Glutamatergic neuron (in vitro differentiated cells): Measurements from ENCODE around the gene PGBD1. TPM values are rescaled to one million over a fixed set of nuclear protein-coding genes. Genes with fewer than 3 reads are reported as not detected.

ENCODE experiments used
- DNase-seq: peaks from one replicate; pipeline ENCODE4 v3.0.0; 2022
- H3K27ac Mint-ChIP-seq: one replicate; pipeline ENCODE4 v1.8.0; 2020; ENCODE audit warnings: mild to moderate bottlenecking, mixed read lengths, inconsistent platforms; ENCODE audit not compliant: unreplicated experiment
- H3K27me3 Mint-ChIP-seq: one replicate; pipeline ENCODE4 v1.8.0; 2020; ENCODE audit warnings: mild to moderate bottlenecking, moderate library complexity, mixed read lengths, inconsistent platforms; ENCODE audit not compliant: unreplicated experiment
- H3K36me3 Mint-ChIP-seq: one replicate; pipeline ENCODE4 v1.8.0; 2020; ENCODE audit warnings: mild to moderate bottlenecking, mixed read lengths, inconsistent platforms; ENCODE audit not compliant: unreplicated experiment
- H3K4me1 Mint-ChIP-seq: one replicate; pipeline ENCODE4 v1.8.0; 2020; ENCODE audit warnings: mild to moderate bottlenecking, low read depth, mixed read lengths, inconsistent platforms; ENCODE audit not compliant: unreplicated experiment
- H3K4me3 Mint-ChIP-seq: one replicate; pipeline ENCODE4 v1.8.0; 2020; ENCODE audit warnings: mild to moderate bottlenecking, mixed read lengths, inconsistent platforms; ENCODE audit not compliant: unreplicated experiment
- H3K9me3 Mint-ChIP-seq: one replicate; pipeline ENCODE4 v1.8.0; 2020; ENCODE audit warnings: mild to moderate bottlenecking, moderate library complexity, mixed read lengths, inconsistent platforms; ENCODE audit not compliant: unreplicated experiment
- total RNA-seq: library from RNA; stranded (reverse); fragmentation: NEBNext Ultra II Directional; extraction: Animal tissue kit (Norgen Biotek cat#: 25700); gene quantifications from one replicate; pipeline ENCODE4 v1.2.1, GENCODE V29; 2021; ENCODE audit not compliant: unreplicated experiment
- TF ChIP-seq, protein P1 (sequence below): fragments of 200-600 bp; sonication (generic); IDR thresholded peaks from one replicate; pipeline ENCODE4 v1.5.0; 2021; ENCODE audit not compliant: partially characterized antibody, unreplicated experiment

The PGBD1 gene
- total RNA-seq, 1 donor from 2014 or later: 18.1 TPM

GRCh38 chr6:28336284-28337120 is 55.1 kb downstream of the PGBD1 start:
- DNase-seq: no peak
- Mint-ChIP-seq H3K4me3 (no peak overlapping the region), H3K9me3 (peaks cover 2% of the 10 kb centered on the region), H3K36me3 (no peaks in the 10 kb centered on the region), H3K4me1 (peaks cover 12% of the 10 kb centered on the region), H3K27ac (no peak overlapping the region), H3K27me3 (no peaks in the 10 kb centered on the region)
- TF ChIP-seq, protein P1, sequence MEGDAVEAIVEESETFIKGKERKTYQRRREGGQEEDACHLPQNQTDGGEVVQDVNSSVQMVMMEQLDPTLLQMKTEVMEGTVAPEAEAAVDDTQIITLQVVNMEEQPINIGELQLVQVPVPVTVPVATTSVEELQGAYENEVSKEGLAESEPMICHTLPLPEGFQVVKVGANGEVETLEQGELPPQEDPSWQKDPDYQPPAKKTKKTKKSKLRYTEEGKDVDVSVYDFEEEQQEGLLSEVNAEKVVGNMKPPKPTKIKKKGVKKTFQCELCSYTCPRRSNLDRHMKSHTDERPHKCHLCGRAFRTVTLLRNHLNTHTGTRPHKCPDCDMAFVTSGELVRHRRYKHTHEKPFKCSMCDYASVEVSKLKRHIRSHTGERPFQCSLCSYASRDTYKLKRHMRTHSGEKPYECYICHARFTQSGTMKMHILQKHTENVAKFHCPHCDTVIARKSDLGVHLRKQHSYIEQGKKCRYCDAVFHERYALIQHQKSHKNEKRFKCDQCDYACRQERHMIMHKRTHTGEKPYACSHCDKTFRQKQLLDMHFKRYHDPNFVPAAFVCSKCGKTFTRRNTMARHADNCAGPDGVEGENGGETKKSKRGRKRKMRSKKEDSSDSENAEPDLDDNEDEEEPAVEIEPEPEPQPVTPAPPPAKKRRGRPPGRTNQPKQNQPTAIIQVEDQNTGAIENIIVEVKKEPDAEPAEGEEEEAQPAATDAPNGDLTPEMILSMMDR: no peak

DNA sequence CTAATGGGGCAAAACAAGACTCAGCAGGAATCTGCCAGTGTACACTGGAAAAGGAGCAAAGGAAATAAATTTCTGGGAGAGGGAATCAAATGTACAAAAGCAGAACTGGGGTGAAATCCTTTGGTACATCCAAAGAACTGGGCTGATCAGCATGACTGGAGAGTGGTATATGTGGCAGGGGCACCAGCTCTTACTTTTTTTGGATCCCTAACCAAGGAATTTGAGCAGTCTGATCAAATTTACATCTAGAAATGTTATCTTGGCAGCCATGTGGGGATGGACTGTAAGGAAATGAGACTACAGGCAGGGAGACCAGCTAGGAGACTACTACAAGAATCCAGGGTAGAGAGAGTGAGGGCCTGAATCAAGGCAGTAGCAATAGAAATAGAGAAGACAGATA is 55.7 kb downstream of the PGBD1 start:
- Mint-ChIP-seq H3K27ac (no peak overlapping the region), H3K9me3 (peaks cover 2% of the 10 kb centered on the region)

GRCh38 chr6:28340310-28341095 is 59.1 kb downstream of the PGBD1 start:
- no peak for DNase-seq
- Mint-ChIP-seq H3K4me3 (no peak overlapping the region), H3K27ac (no peak overlapping the region), H3K36me3 (no peaks in the 10 kb centered on the region), H3K9me3 (no peaks in the 10 kb centered on the region), H3K4me1 (no peaks in the 10 kb centered on the region), H3K27me3 (no peaks in the 10 kb centered on the region)
- TF ChIP-seq, protein P1: no peak

More for the DNA sequence above, 55.7 kb downstream of the PGBD1 start:
- H3K36me3 Mint-ChIP-seq: no peaks in the 10 kb centered on the region
- peaks cover 12% of the 10 kb centered on the region for H3K4me1 Mint-ChIP-seq
- no peaks in the 10 kb centered on the region for H3K27me3 Mint-ChIP-seq
- TF ChIP-seq, protein P1: no peak
- no peak overlapping the region for H3K4me3 Mint-ChIP-seq
- no peak for DNase-seq

GRCh38 chr6:28343898-28344677 is 62.7 kb downstream of the PGBD1 start:
- Mint-ChIP-seq H3K4me3 (no peak overlapping the region), H3K36me3 (no peaks in the 10 kb centered on the region), H3K27me3 (no peaks in the 10 kb centered on the region), H3K27ac (no peak overlapping the region), H3K9me3 (no peaks in the 10 kb centered on the region), H3K4me1 (no peaks in the 10 kb centered on the region)
- TF ChIP-seq, protein P1: no peak
- DNase-seq: no peak
